Amygdala (tissue), 56 donors: ENCODE results near the gene USP32.

ENCODE experiments used
- DNase-seq, 56 donors: peaks; one replicate each; lab custom pipeline; 2025; lab: John Stamatoyannopoulos, UW

Gene USP32

GRCh38 chr17:60161598-60162330, 230.2 kb downstream of the USP32 start:
- DNase-seq: peak in 22 of 56 donors; percentile 14 to 71 (median 31)

- DNase-seq: no peak
Observed at GRCh38 chr17:60160829-60161501, 231.0 kb downstream of the USP32 start.

GRCh38 chr17:60159479-60159866, 232.5 kb downstream of the USP32 start:
- DNase-seq: no peak

- no peak for DNase-seq
Observed at GRCh38 chr17:60158751-60159478, 233.0 kb downstream of the USP32 start.

- no peak for DNase-seq
Observed at GRCh38 chr17:60157487-60158040, 234.4 kb downstream of the USP32 start.

GRCh38 chr17:60156746-60157145, 235.2 kb downstream of the USP32 start:
- peak in 2 of 56 donors; percentile 19 to 27 for DNase-seq

- no peak for DNase-seq
Observed at GRCh38 chr17:60155815-60156214, 236.1 kb downstream of the USP32 start.

- no peak for DNase-seq
Observed at GRCh38 chr17:60155427-60155814, 236.5 kb downstream of the USP32 start.

GRCh38 chr17:60154616-60155426, 237.1 kb downstream of the USP32 start:
- DNase-seq: peak in 20 of 56 donors; percentile 12 to 70 (median 36)

GRCh38 chr17:60153606-60154390, 238.1 kb downstream of the USP32 start:
- DNase-seq: peak in 1 of 56 donors; percentile 25

GRCh38 chr17:60151355-60151754, 240.6 kb downstream of the USP32 start:
- no peak for DNase-seq

- no peak for DNase-seq
Observed at GRCh38 chr17:60149691-60150582, 242.0 kb downstream of the USP32 start, which contains the start of gene CA4. Gene CA4 (plus strand): TSS chr17:60149973. CDS start chr17:60150035, 62 bp downstream.

GRCh38 chr17:60148373-60148772, 243.6 kb downstream of the USP32 start:
- no peak for DNase-seq

- DNase-seq: no peak
Observed at GRCh38 chr17:60147553-60148223, 244.2 kb downstream of the USP32 start.

GRCh38 chr17:60146206-60146605, 245.7 kb downstream of the USP32 start:
- no peak for DNase-seq

GRCh38 chr17:60145006-60145935, 246.7 kb downstream of the USP32 start:
- no peak for DNase-seq
